HepG2 (cell line): ENCODE measurements around the gene PARP15.

Experiments
- ASH2L ChIP-seq: fragments of 300-600, 200-600 bp; sonication (generic); IDR thresholded peaks from 2 replicates; pipeline ENCODE4 v1.7.0; 2017; ENCODE audit warnings: low read depth, mild to moderate bottlenecking, moderate library complexity, mixed read lengths, low read length; ENCODE audit not compliant: insufficient read length
- JUNB ChIP-seq: sonication (generic); formaldehyde crosslinking; IDR thresholded peaks from 2 replicates; pipeline ENCODE4 v1.8.0; 2022; ENCODE audit warnings: missing genetic modification reagents, mild to moderate bottlenecking, borderline replicate concordance
- KLF15 ChIP-seq: sonication (generic); formaldehyde crosslinking; IDR thresholded peaks from 2 replicates; pipeline ENCODE4 v1.8.1; 2023; ENCODE audit warnings: borderline replicate concordance, mild to moderate bottlenecking, inconsistent platforms, missing genetic modification reagents, mixed read lengths
- NCOA2 ChIP-seq: sonication (generic); formaldehyde crosslinking; IDR thresholded peaks from 2 replicates; pipeline ENCODE4 v1.8.0; 2022; ENCODE audit warnings: inconsistent platforms
- ZNF776 ChIP-seq: sonication (generic); formaldehyde crosslinking; IDR thresholded peaks from 2 replicates; pipeline ENCODE4 v1.4.0; 2020; ENCODE audit warnings: mild to moderate bottlenecking, missing genetic modification reagents

DNA sequence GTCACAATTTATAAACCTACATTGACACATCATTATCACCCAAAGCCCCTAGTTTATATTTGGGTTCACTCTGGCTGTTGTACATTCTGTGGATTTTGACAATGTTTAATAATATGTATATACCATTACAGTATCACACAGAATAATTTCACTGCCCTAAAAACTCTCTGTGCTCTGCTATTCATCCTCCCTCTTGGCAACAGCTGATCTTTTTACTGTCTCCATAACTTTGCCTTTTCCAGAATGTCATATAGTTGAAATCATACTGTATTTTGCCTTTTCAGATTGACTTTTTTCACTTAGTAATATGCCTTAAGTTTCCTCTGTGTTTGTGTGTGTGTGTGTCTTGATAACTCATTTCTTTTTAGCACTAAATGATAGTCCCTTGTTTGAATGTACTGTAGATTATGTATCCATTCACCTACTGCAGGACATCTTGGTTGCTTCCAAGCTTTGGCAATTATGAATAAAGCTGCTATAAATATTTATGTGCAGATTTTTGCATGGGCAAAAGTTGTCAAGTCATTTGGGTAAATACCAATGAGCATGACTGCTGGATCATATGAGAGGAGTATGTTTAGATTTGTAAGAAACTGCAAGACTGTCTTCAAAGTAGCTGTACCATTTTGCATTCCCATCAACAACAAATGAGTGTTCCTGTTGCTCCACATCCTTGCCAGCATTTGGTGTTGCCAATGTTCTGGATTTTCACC, 9.5 kb downstream of the PARP15 start:
- TF ChIP-seq ASH2L, result no peak
- no peak for TF ChIP-seq KLF15
- no peak for TF ChIP-seq ZNF776
- no peak for TF ChIP-seq NCOA2 (CRISPR knock-in tag)
- TF ChIP-seq JUNB (CRISPR knock-in tag), result no peak
